Nephron (organoid): Measurements from ENCODE around the gene PILRB.

Source experiments
- H3K27ac Mint-ChIP-seq, 3 experiments: 2 replicates each; pipeline ENCODE4 v1.8.0; 2020; ENCODE audit warnings: mixed read lengths in 3 of 3, mild to moderate bottlenecking in 2 of 3, moderate library complexity in 1 of 3
- H3K27me3 Mint-ChIP-seq: 2 replicates; pipeline ENCODE4 v1.8.0; 2021; ENCODE audit warnings: low read depth, mild to moderate bottlenecking, moderate library complexity, mixed read lengths
- H3K36me3 Mint-ChIP-seq: 2 replicates; pipeline ENCODE4 v1.8.0; 2020; ENCODE audit warnings: low read depth, mixed read lengths
- H3K4me1 Mint-ChIP-seq: 2 replicates; pipeline ENCODE4 v1.8.0; 2020; ENCODE audit warnings: mixed read lengths
- H3K4me3 Mint-ChIP-seq, 3 experiments: 2 replicates each; pipeline ENCODE4 v1.8.0; 2020; ENCODE audit warnings: mild to moderate bottlenecking in 3 of 3, mixed read lengths in 3 of 3, moderate library complexity in 2 of 3
- H3K9me3 Mint-ChIP-seq: 2 replicates; pipeline ENCODE4 v1.8.0; 2020; ENCODE audit warnings: mixed read lengths
- CTCF ChIP-seq, 3 experiments: fragments of 200-600 bp; sonication (generic); IDR thresholded peaks; one replicate each; pipeline ENCODE4 v1.5.0; 2021; ENCODE audit warnings: antibody characterized with exemption in 3 of 3; ENCODE audit not compliant: unreplicated experiment in 3 of 3

PILRB gene

GRCh38 chr7:100384628-100385294 lies 26.8 kb downstream of the PILRB start:
- no peak for TF ChIP-seq CTCF (IDR thresholded peaks at IDR 0.05; ENCODE audit: unreplicated experiment in 3 of 3)
- Mint-ChIP-seq H3K9me3 (no peaks in the 10 kb centered on the region), H3K27me3 (no peaks in the 10 kb centered on the region), H3K4me3 (no peak overlapping the region), H3K4me1 (peaks cover 11% of the 10 kb centered on the region), H3K27ac (no peak overlapping the region), H3K36me3 (no peaks in the 10 kb centered on the region)

- Mint-ChIP-seq H3K27ac (no peak overlapping the region), H3K27me3 (peaks cover 9% of the 10 kb centered on the region)
Measured at GRCh38 chr7:100386940-100387339, 29.0 kb downstream of the PILRB start.

GRCh38 chr7:100387695-100388094 lies 29.8 kb downstream of the PILRB start:
- Mint-ChIP-seq H3K4me1 (peaks cover 17% of the 10 kb centered on the region), H3K27me3 (peaks cover 9% of the 10 kb centered on the region), H3K36me3 (no peaks in the 10 kb centered on the region), H3K4me3 (no peak overlapping the region), H3K9me3 (no peaks in the 10 kb centered on the region), H3K27ac (no peak overlapping the region)
- no peak for TF ChIP-seq CTCF (IDR thresholded peaks at IDR 0.05; ENCODE audit: unreplicated experiment in 3 of 3)

More at GRCh38 chr7:100386940-100387339, 29.0 kb downstream of the PILRB start:
- no peaks in the 10 kb centered on the region for H3K9me3 Mint-ChIP-seq
- peaks cover 17% of the 10 kb centered on the region for H3K4me1 Mint-ChIP-seq
- no peak for TF ChIP-seq CTCF (IDR thresholded peaks at IDR 0.05; ENCODE audit: unreplicated experiment in 3 of 3)
- H3K4me3 Mint-ChIP-seq, result no peak overlapping the region
- no peaks in the 10 kb centered on the region for H3K36me3 Mint-ChIP-seq

- H3K4me1 Mint-ChIP-seq, result peaks cover 16% of the 10 kb centered on the region
- H3K36me3 Mint-ChIP-seq, result no peaks in the 10 kb centered on the region
- H3K27me3 Mint-ChIP-seq, result peaks cover 9% of the 10 kb centered on the region
- H3K27ac Mint-ChIP-seq, result no peak overlapping the region
- TF ChIP-seq CTCF (IDR thresholded peaks at IDR 0.05; ENCODE audit: unreplicated experiment in 3 of 3), result no peak
- H3K4me3 Mint-ChIP-seq, result no peak overlapping the region
- no peaks in the 10 kb centered on the region for H3K9me3 Mint-ChIP-seq
Measured at GRCh38 chr7:100389437-100390088, 31.6 kb downstream of the PILRB start.

- Mint-ChIP-seq H3K9me3 (no peaks in the 10 kb centered on the region), H3K4me3 (no peak overlapping the region), H3K27me3 (peaks cover 9% of the 10 kb centered on the region), H3K4me1 (peaks cover 12% of the 10 kb centered on the region), H3K36me3 (no peaks in the 10 kb centered on the region), H3K27ac (no peak overlapping the region)
- no peak for TF ChIP-seq CTCF (IDR thresholded peaks at IDR 0.05; ENCODE audit: unreplicated experiment in 3 of 3)
Measured at GRCh38 chr7:100390286-100391009, 32.5 kb downstream of the PILRB start.
